Measurements from ENCODE around the gene MYO5A.

GRCh38 chr15:52464478-52464877 lies 64.2 kb downstream of the MYO5A start:
- TF ChIP-seq TCF4 (CRISPR knock-in tag; IDR thresholded peaks at IDR 0.05; ENCODE audit: borderline replicate concordance) (no peak), CREB5 (CRISPR knock-in tag; IDR thresholded peaks at IDR 0.05; ENCODE audit: low read depth) (no peak), TOX (CRISPR knock-in tag; IDR thresholded peaks at IDR 0.05; ENCODE audit: borderline replicate concordance) (no peak), ZNF70 (CRISPR knock-in tag; IDR thresholded peaks at IDR 0.05) (no peak), POU6F1 (CRISPR knock-in tag; IDR thresholded peaks at IDR 0.05; ENCODE audit: borderline replicate concordance, low read depth) (no peak), ZFP30 (CRISPR knock-in tag; IDR thresholded peaks at IDR 0.05) (no peak), PATZ1 (CRISPR knock-in tag; IDR thresholded peaks at IDR 0.05; ENCODE audit: borderline replicate concordance) (no peak), ARNTL (CRISPR knock-in tag; IDR thresholded peaks at IDR 0.05; ENCODE audit: borderline replicate concordance, low read depth) (no peak), SNAI2 (CRISPR knock-in tag; IDR thresholded peaks at IDR 0.05) (no peak), ZFP3 (CRISPR knock-in tag; IDR thresholded peaks at IDR 0.05) (no peak), RARB (CRISPR knock-in tag; IDR thresholded peaks at IDR 0.05) (no peak), CSDC2 (CRISPR knock-in tag; IDR thresholded peaks at IDR 0.05) (no peak), OSR1 (CRISPR knock-in tag; IDR thresholded peaks at IDR 0.05) (no peak), PPARA (CRISPR knock-in tag; IDR thresholded peaks at IDR 0.05; ENCODE audit: borderline replicate concordance) (no peak)
